K562 treated with DMSO at 1 percent for 48 hours (cell line): Measurements from ENCODE around the gene SLC25A14. TPM values are rescaled to one million over a fixed set of nuclear protein-coding genes. Genes with fewer than 3 reads are reported as not detected.

Experiments used
- total RNA-seq: library from RNA; unstranded; fragments of 300-600 nt; gene quantifications from 2 replicates; pipeline ENCODE4 v1.2.3, GENCODE V29; 2022; ENCODE audit warnings: low replicate concordance; ENCODE audit errors: extremely low read depth

The SLC25A14 gene, protein sequence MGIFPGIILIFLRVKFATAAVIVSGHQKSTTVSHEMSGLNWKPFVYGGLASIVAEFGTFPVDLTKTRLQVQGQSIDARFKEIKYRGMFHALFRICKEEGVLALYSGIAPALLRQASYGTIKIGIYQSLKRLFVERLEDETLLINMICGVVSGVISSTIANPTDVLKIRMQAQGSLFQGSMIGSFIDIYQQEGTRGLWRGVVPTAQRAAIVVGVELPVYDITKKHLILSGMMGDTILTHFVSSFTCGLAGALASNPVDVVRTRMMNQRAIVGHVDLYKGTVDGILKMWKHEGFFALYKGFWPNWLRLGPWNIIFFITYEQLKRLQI
- total RNA-seq, result not detected in 2 replicates

DNA sequence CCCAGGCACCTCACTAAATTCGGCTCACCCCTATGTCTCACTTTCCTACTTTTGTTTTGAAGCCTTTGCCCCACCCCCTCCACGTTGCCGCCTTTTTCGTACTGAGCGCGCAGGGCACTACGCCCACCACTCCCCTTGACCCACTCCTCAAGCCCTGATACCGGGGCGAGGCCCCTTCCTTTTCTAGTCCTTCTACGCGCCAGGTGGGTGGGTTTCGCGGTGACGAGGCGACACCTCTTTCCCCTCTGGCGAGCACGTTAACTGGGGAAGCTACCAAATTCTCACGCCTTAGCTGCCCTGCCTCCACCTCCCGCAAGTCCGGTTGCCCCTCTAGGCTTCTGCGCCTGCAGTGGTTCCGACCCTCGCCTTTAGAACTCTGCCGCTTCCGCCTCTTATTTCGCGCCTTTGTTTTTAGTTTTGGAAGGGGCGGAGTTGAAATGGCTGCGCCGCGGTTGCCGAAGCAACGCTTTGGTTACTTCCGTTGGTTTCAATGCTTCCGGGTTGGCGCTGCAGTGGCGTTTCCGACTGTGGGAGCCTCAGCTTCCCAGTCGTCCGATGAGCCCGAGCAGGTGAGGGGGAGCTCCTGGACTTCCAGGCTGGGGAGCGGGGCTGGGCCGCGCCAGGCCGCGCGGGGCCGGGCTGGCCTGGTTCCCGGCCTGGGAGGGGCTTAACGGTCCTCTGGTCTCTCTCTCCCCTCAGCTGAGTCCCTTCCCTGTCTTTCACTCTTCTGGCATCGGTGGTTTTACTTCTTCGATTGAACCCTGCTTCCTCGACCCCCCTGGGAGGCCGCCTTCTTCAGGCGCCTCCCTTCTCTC, at the start of gene SLC25A14:
Gene SLC25A14 (plus strand): TSS at position 512 of the 815 bp plus-strand sequence. CDS start 360 bp downstream, outside the sequence.

DNA sequence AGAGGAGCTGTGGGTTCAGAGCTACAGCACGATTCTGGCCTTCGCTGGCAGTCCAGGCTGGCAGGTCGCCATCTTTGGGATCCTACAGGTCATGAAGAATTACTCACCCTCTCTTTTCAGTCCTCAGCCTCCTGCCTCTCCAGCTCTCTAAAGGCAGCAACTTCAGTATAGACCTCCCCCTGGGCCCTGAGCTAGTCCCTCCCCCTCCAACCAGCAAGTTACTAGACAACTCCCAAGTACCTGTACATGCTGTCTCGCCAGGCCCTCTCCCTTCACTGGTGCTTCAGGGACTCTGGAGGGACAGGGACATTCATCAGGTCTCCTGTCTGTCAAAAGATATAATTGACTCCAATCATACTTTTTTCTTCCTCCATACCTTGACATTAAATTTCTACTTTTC, 45.8 kb downstream of the SLC25A14 start, which contains the start of gene GPR119:
Gene GPR119 (minus strand): TSS at position 155 of the 400 bp plus-strand sequence. CDS start 227 bp downstream, outside the sequence.

DNA sequence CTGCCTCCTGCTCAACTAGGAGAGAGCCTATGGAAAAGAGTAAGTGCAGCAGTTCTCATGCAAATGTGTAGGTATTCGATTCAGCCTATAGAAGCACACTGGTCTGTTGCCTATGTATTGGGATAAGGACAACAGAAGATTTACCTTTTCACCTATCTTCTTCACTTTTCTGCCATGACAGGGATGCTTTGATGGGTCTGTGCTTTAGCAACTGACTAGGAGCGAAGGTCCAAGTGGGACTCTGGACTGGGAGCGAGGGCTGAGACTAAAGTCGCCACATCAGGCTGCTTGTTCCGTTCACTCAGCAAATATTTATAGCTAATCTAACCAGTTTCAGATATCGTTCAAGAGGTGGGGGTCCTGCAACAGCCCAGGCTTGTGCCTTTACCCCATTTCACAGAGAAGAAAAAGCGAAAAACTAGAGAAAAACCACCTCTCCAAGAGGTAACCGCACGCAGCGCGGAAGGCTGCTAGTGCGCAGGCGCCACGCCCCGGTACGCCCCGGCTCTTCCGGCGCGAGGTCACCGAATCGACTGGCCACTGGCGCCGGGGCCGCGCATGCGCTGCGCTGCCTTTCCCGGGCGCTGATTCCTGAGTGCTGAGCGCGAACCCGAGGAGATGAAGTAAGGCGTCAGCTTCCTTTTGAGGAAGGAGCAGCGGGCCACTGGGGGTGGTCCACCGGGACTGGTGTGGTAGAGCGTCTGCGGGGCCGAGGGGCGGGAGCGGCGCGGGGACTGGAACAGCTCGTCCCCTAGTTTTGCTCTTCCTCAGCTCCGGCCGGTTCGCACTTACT, 61.9 kb downstream of the SLC25A14 start, which contains the start of gene RBMX2:
Gene RBMX2 (plus strand): TSS at position 573 of the 793 bp plus-strand sequence. CDS start 46 bp downstream, at position 619.

Other genes with a start within 250 kb of the SLC25A14 start
- gene ELF4, start 229.4 kb upstream of the SLC25A14 start, total RNA-seq, result 93.7 TPM in 1 of 2 replicates, not detected in the other
- gene AIFM1, start 174.1 kb upstream of the SLC25A14 start, total RNA-seq, result not detected in 2 replicates
- gene RAB33A, start 168.0 kb upstream of the SLC25A14 start, total RNA-seq, result not detected in 2 replicates
- not detected in 2 replicates for gene ZNF280C, start 71.0 kb upstream of the SLC25A14 start, total RNA-seq
- gene GPR119, start 45.8 kb downstream of the SLC25A14 start, total RNA-seq, result not detected in 2 replicates
- gene RBMX2, start 62.1 kb downstream of the SLC25A14 start, total RNA-seq, result not detected in 2 replicates